Fibroblast of lung (primary cell): ENCODE results near the gene ALPK3. TPM values are rescaled to one million over a fixed set of nuclear protein-coding genes. Genes with fewer than 3 reads are reported as not detected.

Experiments used
- DNase-seq, 2 donors: peaks; one replicate each; pipeline versions ENCODE4 v3.0.0 to v3.0.0-alpha.2; 2010; ENCODE audit warnings: low read depth in 2 of 2
- H2AFZ ChIP-seq: 2 replicates; pipeline ENCODE4 v1.5.1; 2012; ENCODE audit warnings: low read length, control low read depth, inconsistent platforms
- H3K27ac ChIP-seq: 2 replicates; pipeline ENCODE4 v1.5.1; 2011; ENCODE audit warnings: low read length, control low read depth; ENCODE audit not compliant: insufficient read depth
- H3K27me3 ChIP-seq: 2 replicates; pipeline ENCODE4 v1.5.1; 2011; ENCODE audit warnings: mild to moderate bottlenecking, low read length; ENCODE audit not compliant: control insufficient read depth, insufficient read depth
- H3K36me3 ChIP-seq: 2 replicates; pipeline ENCODE4 v1.5.1; 2011; ENCODE audit warnings: low read length; ENCODE audit not compliant: control insufficient read depth, insufficient read depth
- H3K4me1 ChIP-seq: 2 replicates; pipeline ENCODE4 v1.5.1; 2011; ENCODE audit warnings: low read length; ENCODE audit not compliant: control insufficient read depth, insufficient read depth; ENCODE audit errors: extremely low read depth
- H3K4me2 ChIP-seq: 2 replicates; pipeline ENCODE4 v1.5.1; 2011; ENCODE audit warnings: low read length, control low read depth; ENCODE audit not compliant: insufficient read depth; ENCODE audit errors: extremely low read depth
- H3K4me3 ChIP-seq, 4 experiments: fragments of 200-600 bp in 1 of 4; sonication (generic) in 1 of 4; replicated peaks in 1 of 4; 2 replicates each; pipeline ENCODE4 v1.5.1; 2011 to 2016; ENCODE audit warnings: low read length in 4 of 4, low read depth in 3 of 4, mild to moderate bottlenecking in 3 of 4, control low read depth in 2 of 4, inconsistent platforms in 1 of 4, mixed read lengths in 1 of 4; ENCODE audit not compliant: insufficient read depth in 1 of 4; ENCODE audit errors: control extremely low read depth in 1 of 4
- H3K79me2 ChIP-seq: 2 replicates; pipeline ENCODE4 v1.5.1; 2012; ENCODE audit warnings: mild to moderate bottlenecking, low read length, inconsistent platforms; ENCODE audit not compliant: control insufficient read depth, insufficient read depth
- H3K9ac ChIP-seq: 2 replicates; pipeline ENCODE4 v1.5.1; 2011; ENCODE audit warnings: mild to moderate bottlenecking, low read length, control low read depth; ENCODE audit not compliant: insufficient read depth
- H3K9me3 ChIP-seq: 2 replicates; pipeline ENCODE4 v1.5.1; 2012; ENCODE audit warnings: low read depth, low read length; ENCODE audit not compliant: control insufficient read depth, insufficient read depth
- H4K20me1 ChIP-seq: 2 replicates; pipeline ENCODE4 v1.5.1; 2011; ENCODE audit warnings: low read length; ENCODE audit not compliant: control insufficient read depth, insufficient read depth; ENCODE audit errors: extremely low read depth
- CTCF ChIP-seq, 2 donors: IDR thresholded peaks in 1 of 2; conservative IDR thresholded peaks in 1 of 2; 1 replicate in 1 of 2; 2 replicates in 1 of 2; pipeline ENCODE4 v1.5.1; 2011 to 2012; ENCODE audit warnings: low read length in 2 of 2, control low read depth in 1 of 2, inconsistent platforms in 1 of 2, low read depth in 1 of 2, mild to moderate bottlenecking in 1 of 2
- EZH2 ChIP-seq: IDR thresholded peaks from 2 replicates; pipeline ENCODE4 v1.5.1; 2012; ENCODE audit warnings: low read length, control low read depth, mild to moderate bottlenecking; ENCODE audit errors: missing control alignments
- polyA plus RNA-seq, 2 donors: library from polyadenylated mRNA; depleted of rRNA in 1 of 2; stranded (reverse) in 1 of 2; unstranded in 1 of 2; fragments of >200 nt; gene quantifications; 2 replicates each; pipeline ENCODE4 v1.2.1, GENCODE V29; 2011 to 2012; ENCODE audit warnings: missing spikeins in 1 of 2
- total RNA-seq: library from RNA; depleted of rRNA; stranded (reverse); fragments of >200 nt; gene quantifications from 2 replicates; pipeline ENCODE4 v1.2.1, GENCODE V29; 2014

Gene ALPK3
- total and polyA plus RNA-seq, 2 donors (not counting 1 experiment from before 2014, with no cell fraction given), result 0.03 to 0.50 TPM

GRCh38 chr15:84905016-84905916 is 88.1 kb downstream of the ALPK3 start:
- no peak for DNase-seq
- Histone ChIP-seq H2AFZ (no peak overlapping the region), H3K27ac (no peak overlapping the region), H3K9ac (no peak overlapping the region), H3K27me3 (no peaks in the 10 kb centered on the region), H3K9me3 (no peaks in the 10 kb centered on the region), H3K79me2 (no peaks in the 10 kb centered on the region), H3K36me3 (no peaks in the 10 kb centered on the region), H3K4me1 (no peaks in the 10 kb centered on the region), H4K20me1 (no peaks in the 10 kb centered on the region), H3K4me3 (no peak overlapping the region), H3K4me2 (no peak overlapping the region)
- TF ChIP-seq CTCF (conservative IDR thresholded peaks at IDR 0.05 in 1 of 2, IDR thresholded peaks at IDR 0.05 in 1 of 2; ENCODE audit: low read depth in 1 of 2, low read length in 2 of 2) (no peak), EZH2 (no peak)

GRCh38 chr15:84907731-84908130 is 90.6 kb downstream of the ALPK3 start:
- Histone ChIP-seq H3K27me3 (no peaks in the 10 kb centered on the region), H3K4me1 (peaks cover 6% of the 10 kb centered on the region), H3K27ac (no peak overlapping the region), H3K4me3 (no peak overlapping the region), H3K79me2 (no peaks in the 10 kb centered on the region), H3K9me3 (no peaks in the 10 kb centered on the region), H3K36me3 (no peaks in the 10 kb centered on the region), H3K4me2 (no peak overlapping the region), H2AFZ (no peak overlapping the region), H3K9ac (no peak overlapping the region), H4K20me1 (no peaks in the 10 kb centered on the region)
- TF ChIP-seq EZH2 (no peak), CTCF (conservative IDR thresholded peaks at IDR 0.05 in 1 of 2, IDR thresholded peaks at IDR 0.05 in 1 of 2; ENCODE audit: low read depth in 1 of 2, low read length in 2 of 2) (no peak)
- no peak for DNase-seq

- H3K9ac ChIP-seq, result no peak overlapping the region
- H3K27me3 ChIP-seq, result no peaks in the 10 kb centered on the region
Measured at GRCh38 chr15:84908564-84908963, 91.4 kb downstream of the ALPK3 start.

More at GRCh38 chr15:84908564-84908963, 91.4 kb downstream of the ALPK3 start:
- Histone ChIP-seq H3K4me3 (no peak overlapping the region), H3K79me2 (no peaks in the 10 kb centered on the region), H3K27ac (no peak overlapping the region), H2AFZ (no peak overlapping the region), H3K4me2 (no peak overlapping the region), H3K4me1 (peaks cover 7% of the 10 kb centered on the region), H3K9me3 (no peaks in the 10 kb centered on the region), H4K20me1 (no peaks in the 10 kb centered on the region), H3K36me3 (no peaks in the 10 kb centered on the region)
- no peak for DNase-seq
- TF ChIP-seq CTCF (conservative IDR thresholded peaks at IDR 0.05 in 1 of 2, IDR thresholded peaks at IDR 0.05 in 1 of 2; ENCODE audit: low read depth in 1 of 2, low read length in 2 of 2), result no peak
- TF ChIP-seq EZH2, result no peak
